HG03342 (cell line): ENCODE data around the gene ATP1B4.
"Not testable (repeated sequence)": the region's sequence is repeated elsewhere in the genome, so short reads cannot be mapped to it uniquely, and the experiment has no call there.

Experiments used
- ATAC-seq: cut with Tn5 transposase; IDR thresholded peaks from one replicate; pipeline ENCODE4 v1.9.1; 2021; ENCODE audit warnings: mild to moderate bottlenecking, moderate library complexity; ENCODE audit not compliant: unreplicated experiment

ATP1B4 gene

GRCh38 chrX:120361764-120362305 is at the start of gene ATP1B4:
TSS of gene ATP1B4 (plus strand) at chrX:120362089. CDS start at chrX:120362169, 80 bp downstream.
- ATAC-seq: no peak

GRCh38 chrX:120315776-120316175 is 46.1 kb upstream of the ATP1B4 start:
- ATAC-seq: no peak

DNA sequence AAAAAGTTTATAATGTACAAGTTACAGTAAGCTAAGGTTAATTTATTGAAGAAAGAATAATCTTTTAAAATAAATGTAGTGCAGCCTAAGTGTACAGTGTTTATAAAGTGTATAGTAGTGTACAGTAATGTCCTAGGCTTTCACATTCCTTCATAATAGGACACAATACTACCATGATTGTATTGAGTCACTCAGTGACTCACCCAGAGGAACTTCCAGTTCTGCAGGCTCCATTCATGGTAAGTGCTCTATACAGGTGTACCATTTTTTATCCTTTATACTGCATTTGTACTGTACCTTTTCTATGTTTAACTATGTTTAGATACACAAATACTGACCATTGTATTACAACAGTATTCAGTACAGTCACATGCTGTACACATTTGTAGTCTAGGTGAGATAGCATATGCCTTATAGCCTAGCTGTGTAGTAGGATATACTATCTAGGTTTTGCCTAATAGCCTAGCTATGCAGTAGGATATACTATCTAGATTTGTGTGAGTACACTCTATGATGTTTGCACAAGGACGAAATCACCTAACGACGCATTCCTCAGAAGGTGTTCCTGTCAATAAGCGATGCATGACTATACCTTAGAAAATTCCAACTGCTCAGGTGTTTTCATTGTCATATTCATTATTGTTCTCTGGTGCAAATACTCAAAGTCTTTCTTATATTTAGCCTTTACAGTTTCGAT is 45.2 kb upstream of the ATP1B4 start:
- no peak for ATAC-seq

DNA sequence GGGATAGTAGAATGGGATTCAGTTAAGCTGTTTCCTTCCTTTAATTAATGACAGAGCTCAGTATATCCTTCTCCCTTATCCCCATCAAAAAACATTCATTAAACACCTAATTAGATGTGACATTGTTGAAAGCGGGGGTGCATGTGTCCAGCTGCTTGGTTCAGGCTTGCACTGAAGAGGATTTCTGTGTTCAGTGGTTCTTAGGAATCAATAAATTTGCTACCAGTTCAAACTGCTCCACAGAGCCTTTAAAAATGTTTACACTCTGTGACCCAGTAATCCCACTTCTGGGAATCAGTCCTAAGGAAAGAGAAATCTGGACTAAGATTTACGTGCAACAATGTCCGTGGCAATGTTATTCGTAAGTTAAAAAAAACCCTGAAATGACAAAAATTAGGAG is 43.5 kb upstream of the ATP1B4 start:
- no peak for ATAC-seq

DNA sequence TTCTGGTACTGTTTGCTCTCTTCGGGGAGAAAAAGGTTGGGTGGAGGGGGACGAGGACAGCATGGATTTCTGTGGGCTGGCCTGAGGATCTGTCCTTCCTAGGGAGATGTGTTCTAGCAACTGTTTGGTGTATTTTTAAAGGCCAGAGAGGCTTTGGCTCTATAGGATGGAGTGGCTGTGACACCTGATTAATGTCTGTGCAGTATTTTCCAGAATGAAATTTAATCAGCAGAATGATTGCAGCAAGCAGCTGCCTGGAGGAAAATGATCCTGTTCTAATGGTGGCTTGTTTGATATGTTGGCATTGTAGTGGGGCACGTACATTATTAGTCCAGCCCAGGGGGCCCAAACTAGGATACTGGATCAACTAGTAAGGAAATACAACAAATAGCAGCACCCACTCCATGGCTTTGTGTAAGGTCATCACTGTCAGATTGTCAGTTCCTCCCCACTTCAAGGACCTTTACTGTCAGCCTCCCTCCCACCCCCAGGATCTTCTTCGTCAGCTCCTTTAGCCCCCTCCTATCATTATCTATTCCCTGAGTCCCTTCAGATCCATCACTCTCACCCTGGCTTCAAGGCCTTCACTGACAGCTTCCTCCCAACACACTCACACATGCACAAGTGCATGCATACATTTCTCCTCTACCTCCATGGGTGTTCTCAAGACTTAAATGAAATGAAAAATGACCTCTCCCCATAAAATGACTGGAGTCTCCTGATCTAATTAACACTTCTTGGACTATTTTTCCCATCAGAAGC is 40.2 kb upstream of the ATP1B4 start:
- no peak for ATAC-seq

GRCh38 chrX:120331116-120331515 is 30.8 kb upstream of the ATP1B4 start:
- ATAC-seq: no peak

- ATAC-seq: no peak
Observed at GRCh38 chrX:120332394-120332793, 29.5 kb upstream of the ATP1B4 start.

GRCh38 chrX:120334151-120334550 is 27.7 kb upstream of the ATP1B4 start:
- no peak for ATAC-seq

- no peak for ATAC-seq
Observed at GRCh38 chrX:120334603-120335002, 27.3 kb upstream of the ATP1B4 start.

DNA sequence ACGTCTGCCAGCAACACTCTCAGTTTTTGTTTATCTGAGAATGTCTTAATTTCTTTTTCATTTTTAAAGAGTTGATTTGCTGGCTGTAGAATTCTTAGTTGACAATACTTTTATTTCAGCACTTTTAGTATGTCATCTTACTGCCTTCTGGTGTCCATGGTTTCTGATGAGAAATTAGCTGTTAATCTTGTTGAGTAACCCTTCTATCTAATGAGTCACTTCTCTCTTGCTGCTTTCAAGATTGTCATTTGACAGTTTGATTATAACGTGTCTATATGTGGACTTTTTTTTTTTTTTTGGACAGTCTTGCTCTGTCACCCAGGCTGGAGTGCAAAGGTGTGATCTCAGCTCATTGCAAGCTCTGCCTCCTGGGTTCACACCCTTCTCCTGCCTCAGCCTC is 26.6 kb upstream of the ATP1B4 start:
- ATAC-seq: no peak

GRCh38 chrX:120336899-120337298 is 25.0 kb upstream of the ATP1B4 start:
- ATAC-seq: no peak

DNA sequence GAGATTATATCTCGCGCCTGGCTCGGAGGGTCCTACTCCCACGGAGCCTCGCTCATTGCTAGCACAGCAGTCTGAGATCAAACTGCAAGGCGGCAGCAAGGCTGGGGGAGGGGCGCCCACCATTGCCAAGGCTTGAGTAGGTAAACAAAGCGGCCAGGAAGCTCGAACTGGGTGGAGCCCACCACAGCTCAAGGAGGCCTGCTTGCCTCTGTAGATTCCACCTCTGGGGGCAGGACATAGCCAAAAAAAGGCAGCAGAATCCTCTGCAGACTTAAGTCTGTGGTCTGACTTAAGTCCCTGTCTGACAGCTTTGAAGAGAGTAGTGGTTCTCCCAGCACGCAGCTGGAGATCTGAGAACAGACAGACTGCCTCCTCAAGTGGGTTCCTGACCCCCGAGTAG is 17.3 kb upstream of the ATP1B4 start:
- ATAC-seq: not testable (repeated sequence)

GRCh38 chrX:120350450-120351138 is 11.3 kb upstream of the ATP1B4 start:
- no peak for ATAC-seq

- ATAC-seq: no peak
Observed at GRCh38 chrX:120356084-120356483, 5.8 kb upstream of the ATP1B4 start.

- ATAC-seq: no peak
Observed at GRCh38 chrX:120357186-120357585, 4.7 kb upstream of the ATP1B4 start.

DNA sequence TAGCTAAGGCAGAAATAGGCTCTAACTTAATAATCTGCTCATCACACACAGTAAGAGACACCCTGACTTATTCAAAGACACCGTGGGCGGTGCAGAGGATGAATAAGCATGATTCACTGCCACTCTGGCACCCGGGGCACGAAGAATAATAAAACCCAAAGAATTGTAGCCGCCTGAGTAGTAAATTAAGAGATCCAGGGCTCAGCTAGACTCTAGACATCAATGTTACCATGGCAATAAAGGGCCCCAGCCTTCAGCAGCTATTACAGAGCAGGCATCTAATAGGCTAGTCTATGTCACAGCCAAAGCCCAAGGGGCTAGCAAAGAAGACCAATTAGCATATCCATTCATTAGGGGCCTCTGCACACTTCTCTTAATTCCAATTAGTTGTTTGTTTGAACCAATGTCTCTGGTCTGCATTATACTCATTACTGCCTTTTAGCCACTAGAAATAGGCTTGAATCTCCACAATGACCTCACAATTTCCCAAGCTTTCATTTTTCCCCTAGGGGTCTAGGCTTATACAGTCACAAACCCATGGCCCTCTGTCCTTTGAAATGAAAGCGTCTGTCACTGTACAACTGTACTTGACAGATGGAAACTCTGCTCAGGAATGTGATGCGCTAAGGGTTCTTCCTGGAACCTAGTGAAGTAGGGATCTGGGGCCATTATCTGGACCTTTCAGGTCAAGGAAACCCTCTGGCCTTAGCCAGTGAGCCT is 3.0 kb upstream of the ATP1B4 start:
- ATAC-seq: no peak

- peak; percentile 84 for ATAC-seq
Observed at GRCh38 chrX:120365320-120365719, 3.4 kb downstream of the ATP1B4 start.

DNA sequence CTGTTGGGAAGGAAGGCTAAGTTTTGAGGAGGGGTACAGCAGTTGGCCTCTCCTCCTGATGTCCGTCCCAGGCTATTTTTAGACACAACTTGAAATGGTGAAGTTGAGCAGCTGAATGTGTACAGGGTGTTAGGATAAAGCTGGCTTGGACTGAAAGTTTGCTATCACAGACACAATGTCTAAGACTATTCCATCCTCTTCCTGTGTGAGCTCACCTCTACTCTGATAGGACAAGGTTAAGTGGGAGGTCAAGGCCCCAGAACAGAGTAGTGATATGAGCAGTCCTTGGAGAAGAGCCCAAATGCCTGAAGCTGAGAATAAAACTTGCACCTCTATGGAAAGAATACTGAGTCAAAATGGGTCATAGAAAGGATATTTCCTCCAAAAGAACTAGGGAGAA is 4.1 kb downstream of the ATP1B4 start:
- no peak for ATAC-seq

DNA sequence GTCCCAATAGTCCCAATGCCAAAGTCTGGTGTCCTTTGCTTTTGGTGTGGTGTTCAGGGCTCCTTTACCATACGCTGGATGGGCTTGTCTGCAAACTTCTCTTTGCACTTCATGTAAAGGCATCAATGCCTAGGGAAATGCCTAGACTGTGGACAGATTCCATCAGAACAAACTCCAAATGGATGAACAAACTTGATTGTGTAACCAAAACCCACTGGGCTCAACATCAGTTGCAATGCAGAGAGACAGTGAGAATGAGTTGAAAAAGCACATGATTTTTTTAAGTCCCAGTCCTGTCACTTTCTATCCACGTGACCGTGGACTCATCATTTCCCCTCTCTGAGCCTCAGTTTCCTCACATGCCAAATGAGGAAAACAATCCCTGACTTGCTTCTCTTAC is 4.9 kb downstream of the ATP1B4 start:
- ATAC-seq: no peak

DNA sequence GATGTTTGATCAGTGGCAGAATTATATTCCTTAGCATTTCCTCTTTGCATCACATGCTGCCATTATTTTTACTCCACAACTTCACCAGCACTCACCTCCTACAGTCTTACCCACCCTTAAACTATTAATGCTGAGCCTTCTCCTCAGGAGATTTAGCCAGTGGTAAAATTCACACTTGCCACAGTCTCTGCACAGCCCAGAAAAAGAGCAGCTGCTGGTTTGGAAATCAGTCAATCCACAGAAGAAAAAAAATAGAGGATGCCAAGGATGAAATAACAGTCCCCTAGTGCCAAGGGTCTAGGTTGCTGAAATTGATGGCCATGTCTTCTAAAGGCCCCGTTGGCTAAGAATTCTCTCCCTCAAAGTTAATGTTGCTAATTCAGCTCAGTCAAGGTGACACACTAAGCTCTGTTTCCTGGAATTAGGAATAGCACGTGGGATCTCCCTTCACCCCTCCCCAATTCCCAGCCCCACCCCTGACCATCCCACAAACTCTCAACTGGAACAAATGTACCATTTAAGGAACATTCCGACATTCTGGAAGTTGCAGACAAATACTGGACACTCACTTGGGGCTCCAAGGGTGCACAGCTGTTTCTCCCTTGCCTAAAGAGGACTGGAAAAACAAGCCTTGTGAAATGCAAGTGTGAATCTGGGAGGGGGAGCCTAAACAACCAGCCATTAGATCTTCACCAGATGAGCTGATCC is 5.7 kb downstream of the ATP1B4 start:
- no peak for ATAC-seq
